ENCODE results near the gene DUS1L. TPM values are rescaled to one million over a fixed set of nuclear protein-coding genes. Genes with fewer than 3 reads are reported as not detected.
A peak's percentile ranks its signal among the peaks of the same experiment; 100 is the strongest.

DUS1L gene
- total RNA-seq, 1 experiment from 2014 or later = 176 TPM

GRCh38 chr17:82058855-82059249, 6.8 kb downstream of the DUS1L start:
- intact Hi-C loops (cut with micrococcal nuclease) = no loop called here
- RAD21 ChIA-PET (ENCODE audit: low non-redundant PET in 1 of 2, low total read pairs in 2 of 2, uncharacterized antibody in 2 of 2, unreplicated experiment in 2 of 2) = no interaction called here
- H3K79me2 ChIP-seq (ENCODE audit: insufficient read depth, low read length) = peaks cover 26% of the 10 kb centered on the region
- H3K4me2 ChIP-seq (ENCODE audit: low read length) = no peak overlapping the region
- CTCF ChIA-PET = no interaction called here
- H3K4me3 ChIP-seq (replicated peaks in 1 of 2; ENCODE audit: low read depth in 1 of 2, low read length in 2 of 2) = no peak overlapping the region
- H3K36me3 ChIP-seq (ENCODE audit: control insufficient read depth in 1 of 2, insufficient read depth in 2 of 2, low read length in 2 of 2) = peaks cover 25 to 85% of the 10 kb centered on the region in 2 experiments
- no peak overlapping the region for H3K9ac ChIP-seq (ENCODE audit: low read length)
- H2AFZ ChIP-seq (ENCODE audit: low read depth, low read length, poor library complexity, severe bottlenecking) = no peak overlapping the region
- H3K27me3 ChIP-seq (ENCODE audit: insufficient read depth, low read length) = no peaks in the 10 kb centered on the region
- DNase-seq (ENCODE audit: low read depth, low spot score) (no peak), ATAC-seq (no peak)
- no peaks in the 10 kb centered on the region; the same call in 1 of the 2 replicates for H4K20me1 ChIP-seq (ENCODE audit: insufficient read depth)
- H3K9me2 ChIP-seq (ENCODE audit: insufficient read depth) = no peaks in the 10 kb centered on the region
- TF ChIP-seq CEBPB (IDR thresholded peaks at IDR 0.05; ENCODE audit: low read depth) (no peak), EZH2 (IDR thresholded peaks at IDR 0.05) (no peak), ZFX (IDR thresholded peaks at IDR 0.05) (no peak), MAX (IDR thresholded peaks at IDR 0.05) (no peak), POLR2AphosphoS5 (IDR thresholded peaks at IDR 0.05; ENCODE audit: low read depth, low read length) (0 out of 2 replicates have a peak, but pooled peaks have one; percentile 7), JUND (IDR thresholded peaks at IDR 0.05) (no peak), FOSL1 (IDR thresholded peaks at IDR 0.05; ENCODE audit: low read depth) (no peak), SIN3A (IDR thresholded peaks at IDR 0.05; ENCODE audit: low read depth) (0 out of 2 replicates have a peak, but pooled peaks have one; percentile 5)
- no TSS peak for BruUV-seq (replicated peaks)
- POLR2A ChIA-PET = no interaction called here
- no peaks in the 10 kb centered on the region for H3K9me3 ChIP-seq (ENCODE audit: control insufficient read depth in 1 of 2, insufficient read depth in 1 of 2, low read depth in 1 of 2, low read length in 2 of 2)
- H3K27ac ChIP-seq (ENCODE audit: low read depth, low read length) = peak overlapping the region; percentile 30; the same call in 1 of the 2 replicates
- peaks cover 3 to 15% of the 10 kb centered on the region in 2 experiments; a peak in 3 of 4 replicates for H3K4me1 ChIP-seq (ENCODE audit: control insufficient read depth in 1 of 2, insufficient read depth in 2 of 2, low read length in 2 of 2)

GRCh38 chr17:82058230-82058854, 7.3 kb downstream of the DUS1L start:
- intact Hi-C loops (cut with micrococcal nuclease) = no loop called here
- RAD21 ChIA-PET (ENCODE audit: low non-redundant PET in 1 of 2, low total read pairs in 2 of 2, uncharacterized antibody in 2 of 2, unreplicated experiment in 2 of 2) = no interaction called here
- no peak for TF ChIP-seq EGR1 (IDR thresholded peaks at IDR 0.05; ENCODE audit: low read depth)
- no peak for TF ChIP-seq EZH2 (IDR thresholded peaks at IDR 0.05)
- no peak for TF ChIP-seq CEBPB (IDR thresholded peaks at IDR 0.05; ENCODE audit: low read depth)
- no peak for TF ChIP-seq TCF7L2 (IDR thresholded peaks at IDR 0.05; ENCODE audit: borderline replicate concordance, extremely low read depth, insufficient read depth, insufficient read length)
- TF ChIP-seq JUND (IDR thresholded peaks at IDR 0.05) = no peak
- TF ChIP-seq SP1 (IDR thresholded peaks at IDR 0.05; ENCODE audit: low read depth) = no peak
- no peak for TF ChIP-seq REST (IDR thresholded peaks at IDR 0.05; ENCODE audit: low read depth)
- no peak for TF ChIP-seq CBX3 (IDR thresholded peaks at IDR 0.05; ENCODE audit: low read depth)
- TF ChIP-seq ELF1 (IDR thresholded peaks at IDR 0.05; ENCODE audit: borderline replicate concordance, low read depth) = no peak
- no peak for TF ChIP-seq POLR2AphosphoS5 (IDR thresholded peaks at IDR 0.05; ENCODE audit: low read depth, low read length)
- TF ChIP-seq YY1 (IDR thresholded peaks at IDR 0.05; ENCODE audit: extremely low read depth, insufficient replicate concordance, low read depth, low read length) = no peak
- TF ChIP-seq EZH2phosphoT487 (IDR thresholded peaks at IDR 0.05; ENCODE audit: borderline replicate concordance) = no peak

More at GRCh38 chr17:82058230-82058854, 7.3 kb downstream of the DUS1L start:
- H3K4me2 ChIP-seq (ENCODE audit: low read length) = no peak overlapping the region
- no peak overlapping the region for H2AFZ ChIP-seq (ENCODE audit: low read depth, low read length, poor library complexity, severe bottlenecking)
- no peaks in the 10 kb centered on the region for H3K9me3 ChIP-seq (ENCODE audit: control insufficient read depth in 1 of 2, insufficient read depth in 1 of 2, low read depth in 1 of 2, low read length in 2 of 2)
- BruUV-seq (replicated peaks) = no TSS peak
- H3K9me2 ChIP-seq (ENCODE audit: insufficient read depth) = no peaks in the 10 kb centered on the region
- H3K9ac ChIP-seq (ENCODE audit: low read length) = no peak overlapping the region
- H3K79me2 ChIP-seq (ENCODE audit: insufficient read depth, low read length) = peaks cover 26% of the 10 kb centered on the region; the same call in 1 of the 2 replicates
- DNase-seq (ENCODE audit: low read depth, low spot score) = no peak
- H3K4me1 ChIP-seq (ENCODE audit: control insufficient read depth in 1 of 2, insufficient read depth in 2 of 2, low read length in 2 of 2) = peaks cover 2 to 16% of the 10 kb centered on the region in 2 experiments; a peak in 3 of 4 replicates
- H3K36me3 ChIP-seq (ENCODE audit: control insufficient read depth in 1 of 2, insufficient read depth in 2 of 2, low read length in 2 of 2) = peaks cover 25 to 80% of the 10 kb centered on the region in 2 experiments
- ATAC-seq = no peak
- POLR2A ChIA-PET = no interaction called here
- no peak overlapping the region for H3K4me3 ChIP-seq (replicated peaks in 1 of 2; ENCODE audit: low read depth in 1 of 2, low read length in 2 of 2)
- peak overlapping the region; percentile 30; the same call in 1 of the 2 replicates for H3K27ac ChIP-seq (ENCODE audit: low read depth, low read length)
- CTCF ChIA-PET = no interaction called here
- no peaks in the 10 kb centered on the region for H3K27me3 ChIP-seq (ENCODE audit: insufficient read depth, low read length)
- no peaks in the 10 kb centered on the region; the same call in 1 of the 2 replicates for H4K20me1 ChIP-seq (ENCODE audit: insufficient read depth)
